H1 (cell line): ENCODE results near the gene MUC5B. TPM values are rescaled to one million over a fixed set of nuclear protein-coding genes. Genes with fewer than 3 reads are reported as not detected.
A peak's percentile ranks its signal among the peaks of the same experiment; 100 is the strongest.

Source experiments
- CTCF ChIA-PET: fragments of 300-600 bp; sonication (Branson Sonifier 250); formaldehyde crosslinking; loops from one replicate; lab custom pipeline; 2021; ENCODE audit not compliant: partially characterized antibody; lab: Charles Lee
- POLR2A ChIA-PET: fragments of 300-600 bp; sonication (Branson Sonifier 250); formaldehyde crosslinking; loops from one replicate; lab custom pipeline; 2021; ENCODE audit warnings: inconsistent platforms; ENCODE audit not compliant: partially characterized antibody; lab: Charles Lee
- DNase-seq, 2 experiments: peaks; one replicate each; pipeline versions ENCODE4 v3.0.0 to v3.0.0-alpha.2; 2010 to 2022; ENCODE audit warnings: low spot score in 2 of 2, low read depth in 1 of 2, mixed read lengths in 1 of 2
- FAIRE-seq: peaks from 2 replicates; lab custom pipeline; 2011; peaks lifted over from hg19 to GRCh38; lab: Jason Lieb, UNC
- H2AFZ ChIP-seq: 2 replicates; pipeline ENCODE4 v1.8.1; 2012; ENCODE audit warnings: low read length, inconsistent platforms
- H2AK5ac ChIP-seq: 2 replicates; pipeline ENCODE4 v1.6.1; 2013; ENCODE audit warnings: low read depth, low read length
- H2BK120ac ChIP-seq: replicated peaks from 2 replicates; pipeline ENCODE3; 2013; ENCODE audit warnings: low read depth, low read length, inconsistent platforms
- H2BK12ac ChIP-seq: 2 replicates; pipeline ENCODE4 v1.6.1; 2013; ENCODE audit warnings: low read depth, low read length
- H2BK15ac ChIP-seq: 2 replicates; pipeline ENCODE4 v1.6.1; 2013; ENCODE audit warnings: low read length
- H2BK20ac ChIP-seq: 2 replicates; pipeline ENCODE4 v1.6.1; 2013; ENCODE audit warnings: low read length
- H2BK5ac ChIP-seq: 2 replicates; pipeline ENCODE4 v1.6.1; 2013; ENCODE audit warnings: low read depth, low read length
- H3K14ac ChIP-seq: 2 replicates; pipeline ENCODE4 v1.6.1; 2013; ENCODE audit warnings: inconsistent platforms; ENCODE audit not compliant: insufficient read length
- H3K18ac ChIP-seq: 2 replicates; pipeline ENCODE4 v1.6.1; 2013; ENCODE audit warnings: low read length; ENCODE audit errors: extremely low read depth
- H3K23ac ChIP-seq: 2 replicates; pipeline ENCODE4 v1.6.1; 2013; ENCODE audit warnings: inconsistent platforms; ENCODE audit not compliant: insufficient read length
- H3K23me2 ChIP-seq: 2 replicates; pipeline ENCODE4 v1.6.1; 2013; ENCODE audit warnings: low read depth, low read length
- H3K27ac ChIP-seq: 2 replicates; pipeline ENCODE4 v1.6.1; 2011; ENCODE audit warnings: low read depth, low read length, inconsistent platforms
- H3K27me3 ChIP-seq, 4 experiments: replicated peaks in 1 of 4; 1 replicate in 1 of 4; 2 replicates in 3 of 4; pipeline versions ENCODE4 v1.6.1 to v1.8.1; 2011 to 2013; ENCODE audit warnings: low read length in 3 of 4, mild to moderate bottlenecking in 3 of 4, inconsistent platforms in 2 of 4, mixed read lengths in 2 of 4, moderate library complexity in 1 of 4; ENCODE audit not compliant: control insufficient read depth in 3 of 4, insufficient read depth in 3 of 4; ENCODE audit errors: extremely low read depth in 1 of 4
- H3K36me3 ChIP-seq, 4 experiments: 2 replicates each; pipeline versions ENCODE4 v1.6.1 to v1.8.1; 2011 to 2013; ENCODE audit warnings: mild to moderate bottlenecking in 4 of 4, low read length in 3 of 4, moderate library complexity in 2 of 4, control low read depth in 1 of 4, inconsistent platforms in 1 of 4; ENCODE audit not compliant: insufficient read depth in 4 of 4, control insufficient read depth in 2 of 4
- H3K4ac ChIP-seq: replicated peaks from 2 replicates; pipeline ENCODE3; 2013; ENCODE audit warnings: low read length, low read depth, mixed read lengths, inconsistent platforms; ENCODE audit not compliant: insufficient read length
- H3K4me1 ChIP-seq, 4 experiments: replicated peaks in 1 of 4; 1 replicate in 1 of 4; 2 replicates in 3 of 4; pipeline versions ENCODE4 v1.6.1 to v1.8.1; 2011 to 2013; ENCODE audit warnings: low read length in 3 of 4, inconsistent platforms in 2 of 4, mixed read lengths in 1 of 4; ENCODE audit not compliant: insufficient read depth in 4 of 4, control insufficient read depth in 3 of 4
- H3K4me2 ChIP-seq, 2 experiments: 2 replicates each; pipeline versions ENCODE4 v1.6.1 to v1.8.1; 2011 to 2013; ENCODE audit warnings: low read depth in 2 of 2, low read length in 2 of 2, control low read depth in 1 of 2, inconsistent platforms in 1 of 2, mild to moderate bottlenecking in 1 of 2; ENCODE audit not compliant: insufficient read depth in 1 of 2
- H3K4me3 ChIP-seq, 4 experiments: fragments of 200-600, 300-600 bp in 1 of 4; sonication (generic), shearing (Covaris generic), sonication (Bioruptor Twin) in 1 of 4; 2 replicates each; pipeline versions ENCODE4 v1.5.1 to v1.8.1; 2011 to 2016; ENCODE audit warnings: low read length in 4 of 4, low read depth in 3 of 4, control low read depth in 2 of 4, inconsistent platforms in 2 of 4, mild to moderate bottlenecking in 2 of 4, mixed read lengths in 1 of 4, moderate library complexity in 1 of 4; ENCODE audit not compliant: insufficient read depth in 2 of 4; ENCODE audit errors: extremely low read depth in 1 of 4
- H3K56ac ChIP-seq: replicated peaks from 2 replicates; pipeline ENCODE3; 2013; ENCODE audit warnings: low read depth, mild to moderate bottlenecking, mixed read lengths, low read length, inconsistent platforms; ENCODE audit not compliant: insufficient read length
- H3K79me1 ChIP-seq: 2 replicates; pipeline ENCODE4 v1.6.1; 2013; ENCODE audit warnings: low read depth, low read length, control low read depth
- H3K79me2 ChIP-seq, 2 experiments: 2 replicates each; pipeline versions ENCODE4 v1.6.1 to v1.8.1; 2012 to 2013; ENCODE audit warnings: low read length in 2 of 2, mild to moderate bottlenecking in 2 of 2, inconsistent platforms in 1 of 2; ENCODE audit not compliant: insufficient read depth in 2 of 2, control insufficient read depth in 1 of 2
- H3K9ac ChIP-seq, 4 experiments: replicated peaks in 1 of 4; 1 replicate in 1 of 4; 2 replicates in 3 of 4; pipeline versions ENCODE4 v1.6.1 to v1.8.1; 2011 to 2013; ENCODE audit warnings: low read depth in 3 of 4, low read length in 3 of 4, control low read depth in 2 of 4, mild to moderate bottlenecking in 2 of 4, moderate library complexity in 2 of 4, inconsistent platforms in 1 of 4; ENCODE audit errors: extremely low read depth in 1 of 4
- H3K9me3 ChIP-seq, 2 experiments: 2 replicates each; pipeline versions ENCODE4 v1.6.1 to v1.8.1; 2012 to 2013; ENCODE audit warnings: mild to moderate bottlenecking in 2 of 2, moderate library complexity in 2 of 2, control low read depth in 1 of 2, inconsistent platforms in 1 of 2, low read depth in 1 of 2, low read length in 1 of 2, mixed read lengths in 1 of 2; ENCODE audit not compliant: insufficient read depth in 2 of 2
- H4K20me1 ChIP-seq, 2 experiments: replicated peaks in 1 of 2; 2 replicates each; pipeline versions ENCODE3 to v1.8.1; 2011 to 2013; ENCODE audit warnings: inconsistent platforms in 2 of 2, low read length in 2 of 2, mild to moderate bottlenecking in 1 of 2; ENCODE audit not compliant: insufficient read depth in 2 of 2, control insufficient read depth in 1 of 2
- H4K5ac ChIP-seq: 2 replicates; pipeline ENCODE4 v1.6.1; 2013; ENCODE audit warnings: low read length, low read depth, mixed read lengths, inconsistent platforms; ENCODE audit not compliant: insufficient read length
- H4K8ac ChIP-seq: 2 replicates; pipeline ENCODE4 v1.8.0; 2013; ENCODE audit warnings: mild to moderate bottlenecking, moderate library complexity, low read length, inconsistent platforms; ENCODE audit not compliant: insufficient read depth; ENCODE audit errors: extremely low read depth
- H4K91ac ChIP-seq: replicated peaks from 2 replicates; pipeline ENCODE3; 2013; ENCODE audit warnings: low read length, mixed read lengths, inconsistent platforms; ENCODE audit not compliant: insufficient read length
- CHD2 ChIP-seq: IDR thresholded peaks from 2 replicates; pipeline ENCODE4 v1.6.1; 2012; ENCODE audit warnings: low read length, improper control_type of control experiment
- EP300 ChIP-seq, 2 experiments: IDR thresholded peaks; 1 replicate in 1 of 2; 2 replicates in 1 of 2; pipeline ENCODE4 v1.6.1; 2011 to 2012; ENCODE audit warnings: low read depth in 2 of 2, low read length in 2 of 2, mild to moderate bottlenecking in 2 of 2, borderline replicate concordance in 1 of 2, inconsistent platforms in 1 of 2, moderate library complexity in 1 of 2
- EZH2 ChIP-seq: fragments of 200-600 bp; sonication (generic); IDR thresholded peaks from 2 replicates; pipeline ENCODE4 v1.7.1; 2012; ENCODE audit warnings: low read depth, mild to moderate bottlenecking, moderate library complexity, low read length, inconsistent platforms; ENCODE audit not compliant: severe bottlenecking
- KDM1A ChIP-seq: fragments of 200-600, 300-600 bp; sonication (generic); IDR thresholded peaks from 2 replicates; pipeline ENCODE4 v1.7.1; 2016; ENCODE audit warnings: mild to moderate bottlenecking, low read length, borderline replicate concordance
- KDM4A ChIP-seq: IDR thresholded peaks from one replicate; pipeline ENCODE4 v1.7.1; 2012; ENCODE audit warnings: low read depth, mild to moderate bottlenecking, moderate library complexity, low read length, inconsistent platforms; ENCODE audit not compliant: severe bottlenecking
- KDM5A ChIP-seq: fragments of 200-600 bp; IDR thresholded peaks from 2 replicates; pipeline ENCODE4 v1.7.1; 2012; ENCODE audit warnings: mild to moderate bottlenecking, low read length, inconsistent platforms, mixed read lengths
- NRF1 ChIP-seq: IDR thresholded peaks from 2 replicates; pipeline ENCODE4 v1.6.1; 2011; ENCODE audit warnings: mild to moderate bottlenecking, low read depth, low read length, improper control_type of control experiment
- POLR2A ChIP-seq, 2 experiments: IDR thresholded peaks; 1 replicate in 1 of 2; 2 replicates in 1 of 2; pipeline ENCODE4 v1.6.1; 2011; ENCODE audit warnings: low read depth in 2 of 2, low read length in 2 of 2, mild to moderate bottlenecking in 2 of 2; ENCODE audit errors: control extremely low read depth in 1 of 2
- RNF2 ChIP-seq: fragments of 200-900, 300-1000 bp; sonication (generic); IDR thresholded peaks from 2 replicates; pipeline ENCODE4 v1.7.1; 2016; ENCODE audit warnings: borderline replicate concordance, low read depth, mild to moderate bottlenecking, antibody characterized with exemption, low read length; ENCODE audit not compliant: poor library complexity, severe bottlenecking; ENCODE audit errors: missing control alignments
- SAP30 ChIP-seq: fragments of 300-600 bp; sonication (generic); IDR thresholded peaks from 2 replicates; pipeline ENCODE4 v1.7.1; 2012; ENCODE audit warnings: low read length, moderate library complexity, mild to moderate bottlenecking, inconsistent platforms; ENCODE audit not compliant: insufficient read depth, insufficient replicate concordance
- TCF12 ChIP-seq: IDR thresholded peaks from 2 replicates; pipeline ENCODE4 v1.6.1; 2011; ENCODE audit warnings: low read depth, mild to moderate bottlenecking, low read length
- WGBS, 2 experiments: shearing (Covaris generic) in 1 of 2; methylation state at CpG; one replicate each; pipeline versions ENCODE4 v1.1.6 to v1.1.7; 2013 to 2015; ENCODE audit warnings: low lambda C conversion rate in 2 of 2, mixed read lengths in 2 of 2, inconsistent platforms in 1 of 2, low coverage in 1 of 2, missing lambda C conversion rate in 1 of 2; ENCODE audit not compliant: insufficient replicate concordance in 2 of 2, insufficient coverage in 1 of 2, insufficient read length in 1 of 2; ENCODE audit errors: extremely low coverage in 1 of 2, missing lambda C conversion rate in 1 of 2; 5-methylcytosine and 5-hydroxymethylcytosine counted together
- polyA plus RNA-seq, 7 experiments: library from polyadenylated mRNA; depleted of rRNA in 3 of 7; stranded (reverse) in 5 of 7; unstranded in 2 of 7; fragments of >200 nt in 5 of 7; fragments of 200-250 nt in 2 of 7; gene quantifications; 1 replicate in 5 of 7; 2 replicates in 1 of 7; 4 replicates in 1 of 7; pipeline versions ENCODE4 v1.2.1 to v1.2.3, GENCODE V29; 2011 to 2013; ENCODE audit warnings: missing spikeins in 2 of 7, mixed read lengths in 2 of 7
- total RNA-seq: library from RNA; stranded (reverse); fragmentation: NEBNext Ultra II Directional; extraction: Animal tissue kit (Norgen Biotek cat#: 25700); gene quantifications from 2 replicates; pipeline ENCODE4 v1.2.1, GENCODE V29; 2021

The MUC5B gene
- total and polyA plus RNA-seq, 2 of the 8 experiments (the other 6 are each of a cell fraction or from before 2014, with no cell fraction given) = 0.02 to 0.03 TPM

GRCh38 chr11:1303973-1304372, 81.1 kb downstream of the MUC5B start:
- no peak overlapping the region for H2AK5ac ChIP-seq
- TF ChIP-seq KDM1A = no peak
- TF ChIP-seq NRF1 = no peak
- no peak for TF ChIP-seq RNF2
- no peak for TF ChIP-seq SAP30
- no peak for TF ChIP-seq CHD2
- TF ChIP-seq EP300 (IDR thresholded peaks at IDR 0.05; ENCODE audit: borderline replicate concordance in 1 of 2, low read depth in 2 of 2, low read length in 2 of 2) = no peak
- TF ChIP-seq POLR2A (IDR thresholded peaks at IDR 0.05; ENCODE audit: control extremely low read depth in 1 of 2, low read depth in 2 of 2, low read length in 2 of 2) = no peak
- TF ChIP-seq TCF12 = no peak
- TF ChIP-seq EZH2 = no peak
- no peak for TF ChIP-seq KDM4A
- no peak for TF ChIP-seq KDM5A
- TF ChIP-seq, all 59 proteins: peak for 0
- Histone ChIP-seq H3K18ac (no peak overlapping the region), H3K4ac (no peak overlapping the region), H4K8ac (no peak overlapping the region), H3K4me2 (no peak overlapping the region), H4K20me1 (peaks cover 12 to 29% of the 10 kb centered on the region in 2 experiments), H2BK15ac (no peak overlapping the region), H3K56ac (no peak overlapping the region), H3K27ac (no peak overlapping the region), H4K5ac (no peak overlapping the region), H3K9ac (no peak overlapping the region), H2BK12ac (no peak overlapping the region), H2AFZ (no peak overlapping the region), H3K79me1 (peaks cover 18% of the 10 kb centered on the region), H4K91ac (no peak overlapping the region), H3K4me1 (peaks cover 0 to 9% (median 1%) of the 10 kb centered on the region in 4 experiments; a peak in 4 of 7 replicates), H3K4me3 (no peak overlapping the region), H3K9me3 (no peaks in the 10 kb centered on the region), H2BK120ac (no peak overlapping the region), H3K23me2 (peaks cover 3% of the 10 kb centered on the region; the same call in 1 of the 2 replicates), H3K23ac (no peak overlapping the region), H2BK20ac (no peak overlapping the region), H3K36me3 (no peaks in the 10 kb centered on the region), H2BK5ac (no peak overlapping the region), H3K79me2 (peaks cover 3 to 72% of the 10 kb centered on the region in 2 experiments; a peak in 3 of 4 replicates), H3K14ac (no peak overlapping the region), H3K27me3 (no peaks in the 10 kb centered on the region)
- CTCF ChIA-PET = interaction anchor here (0.7 to 3.8 kb wide), 3 partner anchors 11 to 911 kb away, joined by 3 to 18 read pairs (median 4); no protein-coding TSS in a partner anchor
- FAIRE-seq = no peak
- 87% methylated on average over 9 of the region's 10 CpGs; no CpG with 5 or more reads in 1 of the 2 experiments for WGBS, 2 experiments
- DNase-seq = peak in 1 of 2 experiments; percentile 33
- POLR2A ChIA-PET = interaction anchor here (0.9 kb wide), 1 partner anchor 47 kb away, joined by 3 read pairs; no protein-coding TSS in a partner anchor
